IPS-20b (cell line): ENCODE data around the gene HBE1.
"Not testable (repeated sequence)": the region's sequence is repeated elsewhere in the genome, so short reads cannot be mapped to it uniquely, and the experiment has no call there.

Experiments
- H3K27ac ChIP-seq: one replicate; pipeline ENCODE4 v1.5.1; 2013; ENCODE audit warnings: low read length
- H3K27me3 ChIP-seq: 2 replicates; pipeline ENCODE4 v1.6.1; 2013; ENCODE audit warnings: mild to moderate bottlenecking, low read length, inconsistent platforms; ENCODE audit not compliant: insufficient read depth
- H3K36me3 ChIP-seq: 2 replicates; pipeline ENCODE4 v1.6.1; 2013; ENCODE audit warnings: low read depth, mild to moderate bottlenecking, inconsistent platforms, low read length, moderate library complexity; ENCODE audit not compliant: insufficient read depth
- H3K4me1 ChIP-seq: 2 replicates; pipeline ENCODE4 v1.6.1; 2013; ENCODE audit warnings: mild to moderate bottlenecking, control low read depth, inconsistent platforms, low read length, moderate library complexity; ENCODE audit not compliant: insufficient read depth
- H3K4me3 ChIP-seq: 2 replicates; pipeline ENCODE4 v1.5.1; 2013; ENCODE audit warnings: mild to moderate bottlenecking, low read length, inconsistent platforms
- H3K9ac ChIP-seq: 2 replicates; pipeline ENCODE4 v1.6.1; 2013; ENCODE audit warnings: low read depth, mild to moderate bottlenecking, inconsistent platforms, low read length, moderate library complexity
- H3K9me3 ChIP-seq: 2 replicates; pipeline ENCODE4 v1.6.1; 2013; ENCODE audit warnings: mild to moderate bottlenecking, low read depth, low read length, inconsistent platforms; ENCODE audit not compliant: insufficient read depth

HBE1 gene

DNA sequence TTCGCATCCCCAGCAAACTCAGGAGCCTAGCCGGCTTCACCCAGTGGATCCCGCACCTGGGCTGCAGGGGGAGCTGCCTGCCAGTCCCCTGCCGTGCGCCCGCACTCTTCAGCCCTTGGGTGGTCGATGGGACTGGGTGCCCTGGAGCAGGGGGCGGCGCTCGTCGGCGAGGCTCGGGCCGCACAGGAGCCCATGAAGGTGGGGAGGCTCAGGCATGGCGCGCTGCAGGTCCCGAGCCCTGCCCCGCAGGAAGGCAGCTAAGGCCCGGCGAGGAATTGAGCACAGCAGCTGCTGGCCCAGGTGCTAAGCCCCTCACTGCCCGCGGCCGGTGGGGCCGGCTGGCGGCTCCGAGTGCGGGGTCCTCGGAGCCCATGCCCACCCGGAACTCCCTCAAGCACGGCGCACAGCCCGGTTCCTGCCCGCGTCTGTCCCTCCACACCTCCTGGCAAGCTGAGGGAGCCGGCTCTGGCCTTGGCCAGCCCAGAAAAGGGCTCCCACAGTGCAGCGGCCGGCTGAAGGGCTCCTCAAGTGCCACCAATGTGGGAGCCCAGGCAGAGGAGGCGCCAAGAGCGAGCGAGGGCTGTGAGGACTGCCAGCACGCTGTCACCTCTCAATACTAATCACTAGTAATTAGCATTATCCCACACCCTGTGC, 24.7 kb upstream of the HBE1 start:
- H3K9me3 ChIP-seq, H3K27ac ChIP-seq, H3K4me1 ChIP-seq, H3K4me3 ChIP-seq, H3K27me3 ChIP-seq, H3K9ac ChIP-seq, H3K36me3 ChIP-seq: not testable (repeated sequence)

GRCh38 chr11:5293028-5293427, 23.3 kb upstream of the HBE1 start:
- H3K27ac ChIP-seq: no peak overlapping the region
- H3K9me3 ChIP-seq: no peaks in the 10 kb centered on the region
- no peak overlapping the region for H3K9ac ChIP-seq
- no peak overlapping the region for H3K4me3 ChIP-seq
- H3K4me1 ChIP-seq: no peaks in the 10 kb centered on the region
- H3K36me3 ChIP-seq: no peaks in the 10 kb centered on the region
- no peaks in the 10 kb centered on the region for H3K27me3 ChIP-seq

DNA sequence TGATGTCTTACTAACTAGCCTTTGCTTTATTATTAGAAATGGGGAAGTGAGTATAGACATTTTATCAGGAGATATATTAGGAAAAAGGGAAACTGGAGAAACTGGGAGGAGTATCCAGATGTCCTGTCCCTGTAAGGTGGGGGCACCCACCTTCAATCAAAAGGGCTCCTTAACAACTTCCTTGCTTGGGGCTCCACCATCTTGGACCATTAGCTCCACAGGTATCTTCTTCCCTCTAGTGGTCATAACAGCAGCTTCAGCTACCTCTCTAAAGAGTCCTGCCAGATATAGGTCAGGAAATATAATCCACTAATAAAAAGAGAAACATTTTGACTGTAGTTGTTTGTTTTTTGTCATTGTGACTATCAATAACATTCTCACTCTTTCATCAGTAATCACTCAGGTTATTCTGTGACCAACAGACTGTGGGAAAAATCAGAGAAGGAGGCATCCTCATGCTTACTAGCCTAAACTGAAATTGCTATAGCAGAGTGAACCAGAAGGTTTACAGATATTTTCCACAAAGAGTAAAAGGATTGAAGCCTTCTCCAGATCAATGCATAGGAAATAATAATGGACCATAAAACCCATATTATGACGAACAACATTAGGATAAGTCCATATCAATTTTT, 21.6 kb upstream of the HBE1 start:
- no peaks in the 10 kb centered on the region for H3K36me3 ChIP-seq
- H3K9ac ChIP-seq: no peak overlapping the region
- no peaks in the 10 kb centered on the region for H3K9me3 ChIP-seq
- H3K4me3 ChIP-seq: no peak overlapping the region
- H3K27ac ChIP-seq: no peak overlapping the region
- no peaks in the 10 kb centered on the region for H3K27me3 ChIP-seq
- H3K4me1 ChIP-seq: no peaks in the 10 kb centered on the region

GRCh38 chr11:5290106-5290505, 20.4 kb upstream of the HBE1 start:
- no peak overlapping the region for H3K27ac ChIP-seq
- H3K4me1 ChIP-seq: no peaks in the 10 kb centered on the region
- H3K36me3 ChIP-seq: no peaks in the 10 kb centered on the region
- no peaks in the 10 kb centered on the region for H3K27me3 ChIP-seq
- no peaks in the 10 kb centered on the region for H3K9me3 ChIP-seq
- H3K9ac ChIP-seq: no peak overlapping the region
- H3K4me3 ChIP-seq: no peak overlapping the region

- Histone ChIP-seq H3K9me3 (no peaks in the 10 kb centered on the region), H3K9ac (no peak overlapping the region), H3K27me3 (no peaks in the 10 kb centered on the region), H3K4me3 (no peak overlapping the region), H3K36me3 (no peaks in the 10 kb centered on the region), H3K4me1 (no peaks in the 10 kb centered on the region), H3K27ac (no peak overlapping the region)
Measured at GRCh38 chr11:5289696-5290095, 20.0 kb upstream of the HBE1 start.

GRCh38 chr11:5288906-5289550, 19.3 kb upstream of the HBE1 start:
- Histone ChIP-seq H3K4me1 (no peaks in the 10 kb centered on the region), H3K9me3 (no peaks in the 10 kb centered on the region), H3K9ac (no peak overlapping the region), H3K27ac (no peak overlapping the region), H3K36me3 (no peaks in the 10 kb centered on the region), H3K27me3 (no peaks in the 10 kb centered on the region), H3K4me3 (no peak overlapping the region)

- no peaks in the 10 kb centered on the region for H3K9me3 ChIP-seq
- H3K36me3 ChIP-seq: no peaks in the 10 kb centered on the region
- no peak overlapping the region for H3K9ac ChIP-seq
- no peak overlapping the region for H3K27ac ChIP-seq
- H3K4me1 ChIP-seq: no peaks in the 10 kb centered on the region
- no peaks in the 10 kb centered on the region for H3K27me3 ChIP-seq
- H3K4me3 ChIP-seq: no peak overlapping the region
Measured at GRCh38 chr11:5288108-5288905, 18.6 kb upstream of the HBE1 start.

GRCh38 chr11:5286901-5287300, 17.2 kb upstream of the HBE1 start:
- H3K9me3 ChIP-seq: no peaks in the 10 kb centered on the region
- H3K9ac ChIP-seq: no peak overlapping the region
- H3K27ac ChIP-seq: no peak overlapping the region

DNA sequence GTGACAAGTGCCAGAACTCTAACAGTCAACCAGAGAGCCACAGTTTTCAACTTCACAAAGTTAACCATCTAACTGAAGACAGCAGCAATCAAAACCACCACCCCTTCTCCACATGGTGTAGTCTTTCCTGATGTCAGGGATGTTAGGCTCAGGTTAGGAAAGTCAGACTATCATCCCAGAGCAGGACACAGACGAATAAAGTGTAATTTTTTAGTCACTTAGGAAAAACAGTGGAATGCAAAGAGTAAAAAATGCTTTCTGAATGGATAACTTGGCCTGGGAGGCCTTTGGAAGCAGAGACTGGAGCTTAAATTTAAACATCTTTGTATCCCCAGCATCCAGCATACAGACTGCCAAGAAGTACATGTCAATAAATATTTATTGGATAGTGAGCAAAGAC, 16.6 kb upstream of the HBE1 start:
- H3K9me3 ChIP-seq: no peaks in the 10 kb centered on the region
- H3K4me1 ChIP-seq: no peaks in the 10 kb centered on the region
- H3K36me3 ChIP-seq: no peaks in the 10 kb centered on the region
- H3K4me3 ChIP-seq: no peak overlapping the region
- H3K9ac ChIP-seq: no peak overlapping the region
- H3K27ac ChIP-seq: no peak overlapping the region
- H3K27me3 ChIP-seq: no peaks in the 10 kb centered on the region

More at GRCh38 chr11:5286901-5287300, 17.2 kb upstream of the HBE1 start:
- H3K4me1 ChIP-seq: no peaks in the 10 kb centered on the region
- H3K36me3 ChIP-seq: no peaks in the 10 kb centered on the region
- H3K27me3 ChIP-seq: no peaks in the 10 kb centered on the region
- H3K4me3 ChIP-seq: no peak overlapping the region

DNA sequence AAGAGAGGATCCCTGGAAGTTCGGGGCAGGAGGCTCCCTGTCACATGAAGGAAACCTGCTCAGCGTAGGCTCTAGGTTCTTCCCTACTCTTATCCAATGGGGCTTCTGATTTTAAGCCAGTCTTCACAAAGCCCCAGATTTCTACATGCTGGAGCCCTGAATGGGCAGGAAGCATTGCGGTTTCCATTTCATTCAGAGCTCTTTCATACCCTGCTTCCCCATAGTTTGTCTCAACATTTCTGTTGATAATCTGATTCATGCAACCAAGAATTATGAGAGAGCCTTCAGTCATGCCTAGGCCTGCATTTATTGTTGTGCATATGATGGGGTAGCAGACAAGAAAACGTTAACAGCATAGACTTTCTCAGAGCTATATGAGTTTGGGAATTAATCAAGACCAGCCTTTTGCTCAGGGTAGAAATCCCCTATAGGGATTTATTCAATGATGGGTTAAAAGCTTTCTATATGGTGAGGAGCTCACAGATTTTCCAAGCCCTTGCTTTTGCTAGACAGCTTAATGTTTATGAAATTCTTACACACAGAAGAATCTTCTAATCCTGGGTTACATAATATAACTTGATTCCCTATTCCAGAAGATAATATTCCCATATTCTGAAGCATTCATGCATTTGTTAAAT, 16.1 kb upstream of the HBE1 start:
- Histone ChIP-seq H3K9ac (no peak overlapping the region), H3K9me3 (no peaks in the 10 kb centered on the region), H3K27ac (no peak overlapping the region), H3K4me1 (no peaks in the 10 kb centered on the region; the same call in 1 of the 2 replicates), H3K27me3 (no peaks in the 10 kb centered on the region), H3K36me3 (no peaks in the 10 kb centered on the region), H3K4me3 (no peak overlapping the region)

GRCh38 chr11:5284637-5285036, 14.9 kb upstream of the HBE1 start:
- no peaks in the 10 kb centered on the region for H3K27me3 ChIP-seq
- H3K9ac ChIP-seq: no peak overlapping the region
- no peaks in the 10 kb centered on the region; the same call in 1 of the 2 replicates for H3K4me1 ChIP-seq
- H3K36me3 ChIP-seq: no peaks in the 10 kb centered on the region
- H3K4me3 ChIP-seq: no peak overlapping the region
- H3K9me3 ChIP-seq: no peaks in the 10 kb centered on the region
- H3K27ac ChIP-seq: no peak overlapping the region
